NCI-H1092 (cell line): ENCODE measurements around the gene RGS6.

Source experiments
- DNase-seq: peaks from one replicate; lab custom pipeline; 2025; lab: John Stamatoyannopoulos, UW

The RGS6 gene

GRCh38 chr14:72164420-72165228 is 232.4 kb downstream of the RGS6 start:
- DNase-seq = no peak

GRCh38 chr14:72165229-72165698 is 233.0 kb downstream of the RGS6 start:
- no peak for DNase-seq

GRCh38 chr14:72169521-72169920 is 237.3 kb downstream of the RGS6 start:
- no peak for DNase-seq

GRCh38 chr14:72172049-72172448 is 239.8 kb downstream of the RGS6 start:
- DNase-seq = no peak

- no peak for DNase-seq
These were observed 240.4 kb downstream of the RGS6 start for GRCh38 chr14:72172597-72172996.

GRCh38 chr14:72173038-72173720 is 240.9 kb downstream of the RGS6 start:
- DNase-seq = no peak

- no peak for DNase-seq
These were observed 245.0 kb downstream of the RGS6 start for GRCh38 chr14:72177251-72177650.

- DNase-seq = no peak
These were observed 246.3 kb downstream of the RGS6 start for GRCh38 chr14:72178517-72178916.

GRCh38 chr14:72182708-72183432 is 250.6 kb downstream of the RGS6 start:
- DNase-seq = no peak

- no peak for DNase-seq
These were observed 251.4 kb downstream of the RGS6 start for GRCh38 chr14:72183631-72184030.

GRCh38 chr14:72186523-72186922 is 254.3 kb downstream of the RGS6 start:
- no peak for DNase-seq

- DNase-seq = no peak
These were observed 264.2 kb downstream of the RGS6 start for GRCh38 chr14:72196237-72197015.

GRCh38 chr14:72201645-72202044 is 269.4 kb downstream of the RGS6 start:
- no peak for DNase-seq

- DNase-seq = no peak
These were observed 281.2 kb downstream of the RGS6 start for GRCh38 chr14:72213424-72213823.

- no peak for DNase-seq
These were observed 282.9 kb downstream of the RGS6 start for GRCh38 chr14:72215080-72215479.

GRCh38 chr14:72217135-72217534 is 284.9 kb downstream of the RGS6 start:
- no peak for DNase-seq

- no peak for DNase-seq
These were observed 289.8 kb downstream of the RGS6 start for GRCh38 chr14:72222046-72222445.

GRCh38 chr14:72236629-72237028 is 304.4 kb downstream of the RGS6 start:
- DNase-seq = no peak

GRCh38 chr14:72237722-72238666 is 305.8 kb downstream of the RGS6 start:
- no peak for DNase-seq
